Osteoblast (primary cell): Measurements from ENCODE around the gene FGF12. TPM values are rescaled to one million over a fixed set of nuclear protein-coding genes. Genes with fewer than 3 reads are reported as not detected.

Experiments
- DNase-seq: peaks from one replicate; pipeline ENCODE4 v3.0.0; 2011; ENCODE audit warnings: low spot score, mixed read lengths; ENCODE audit not compliant: insufficient read length; ENCODE audit errors: missing footprints
- H2AFZ ChIP-seq: 2 replicates; pipeline ENCODE4 v1.6.0; 2011; ENCODE audit warnings: mild to moderate bottlenecking, low read length
- H3K27ac ChIP-seq: 2 replicates; pipeline ENCODE4 v1.5.1; 2011; ENCODE audit warnings: mild to moderate bottlenecking, low read depth, low read length, moderate library complexity
- H3K27me3 ChIP-seq: 2 replicates; pipeline ENCODE4 v1.6.0; 2012; ENCODE audit warnings: mild to moderate bottlenecking, control low read depth, inconsistent platforms, low read length, moderate library complexity; ENCODE audit not compliant: insufficient read depth
- H3K36me3 ChIP-seq: 2 replicates; pipeline ENCODE4 v1.5.1; 2011; ENCODE audit warnings: mild to moderate bottlenecking, low read length, control low read depth, moderate library complexity; ENCODE audit not compliant: insufficient read depth
- H3K4me1 ChIP-seq: 2 replicates; pipeline ENCODE4 v1.5.1; 2011; ENCODE audit warnings: mild to moderate bottlenecking, low read length, control low read depth, moderate library complexity; ENCODE audit not compliant: insufficient read depth
- H3K4me2 ChIP-seq: 2 replicates; pipeline ENCODE4 v1.6.0; 2011; ENCODE audit warnings: mild to moderate bottlenecking, low read length; ENCODE audit not compliant: insufficient read depth
- H3K4me3 ChIP-seq: fragments of 200-600 bp; sonication (generic); 3 replicates; pipeline ENCODE4 v1.5.1; 2012; ENCODE audit warnings: mild to moderate bottlenecking, low read length, inconsistent platforms; ENCODE audit not compliant: insufficient read depth
- H3K79me2 ChIP-seq: 2 replicates; pipeline ENCODE4 v1.6.0; 2012; ENCODE audit warnings: mild to moderate bottlenecking, low read length, control low read depth, inconsistent platforms; ENCODE audit not compliant: insufficient read depth
- H3K9me3 ChIP-seq: 2 replicates; pipeline ENCODE4 v1.5.1; 2011; ENCODE audit warnings: low read depth, low read length, control low read depth
- H4K20me1 ChIP-seq: 2 replicates; pipeline ENCODE4 v1.6.0; 2012; ENCODE audit warnings: mild to moderate bottlenecking, low read length, control low read depth; ENCODE audit not compliant: insufficient read depth
- CTCF ChIP-seq: IDR thresholded peaks from 2 replicates; pipeline ENCODE4 v1.5.1; 2011; ENCODE audit warnings: mild to moderate bottlenecking, low read depth, low read length, moderate library complexity; ENCODE audit errors: extremely low read depth
- total RNA-seq: library from RNA; depleted of rRNA; stranded (reverse); fragments of >200 nt; gene quantifications from 2 replicates; pipeline ENCODE4 v1.2.3, GENCODE V29; 2012

The FGF12 gene
- total RNA-seq, 1 donor: not detected

- TF ChIP-seq CTCF: peak; percentile 73
- H3K36me3 ChIP-seq: no peaks in the 10 kb centered on the region
- H3K9me3 ChIP-seq: no peaks in the 10 kb centered on the region
- no peaks in the 10 kb centered on the region for H3K79me2 ChIP-seq
- H3K4me2 ChIP-seq: no peak overlapping the region
- no peak overlapping the region for H3K27ac ChIP-seq
- H4K20me1 ChIP-seq: no peaks in the 10 kb centered on the region
- DNase-seq: peak; percentile 61
- H2AFZ ChIP-seq: no peak overlapping the region
- no peak overlapping the region for H3K4me3 ChIP-seq
- H3K4me1 ChIP-seq: no peaks in the 10 kb centered on the region
- no peaks in the 10 kb centered on the region for H3K27me3 ChIP-seq
Observed at GRCh38 chr3:192130534-192131132, 596.7 kb downstream of the FGF12 start.

- H3K9me3 ChIP-seq: no peaks in the 10 kb centered on the region
- no peaks in the 10 kb centered on the region for H4K20me1 ChIP-seq
- TF ChIP-seq CTCF: no peak
- no peak overlapping the region for H2AFZ ChIP-seq
- H3K4me3 ChIP-seq: no peak overlapping the region
- H3K27me3 ChIP-seq: no peaks in the 10 kb centered on the region
- no peaks in the 10 kb centered on the region for H3K36me3 ChIP-seq
- no peak overlapping the region for H3K27ac ChIP-seq
- no peak for DNase-seq
- H3K4me2 ChIP-seq: no peak overlapping the region
- H3K4me1 ChIP-seq: no peaks in the 10 kb centered on the region
- H3K79me2 ChIP-seq: no peaks in the 10 kb centered on the region
Observed at GRCh38 chr3:192129586-192129985, 597.8 kb downstream of the FGF12 start.

GRCh38 chr3:192128922-192129321 is 598.4 kb downstream of the FGF12 start:
- Histone ChIP-seq H2AFZ (no peak overlapping the region), H3K27me3 (no peaks in the 10 kb centered on the region), H3K9me3 (no peaks in the 10 kb centered on the region), H3K79me2 (no peaks in the 10 kb centered on the region), H3K4me3 (no peak overlapping the region), H3K27ac (no peak overlapping the region), H4K20me1 (no peaks in the 10 kb centered on the region), H3K36me3 (no peaks in the 10 kb centered on the region), H3K4me1 (no peaks in the 10 kb centered on the region), H3K4me2 (no peak overlapping the region)
- no peak for TF ChIP-seq CTCF
- DNase-seq: no peak

GRCh38 chr3:192128060-192128459 is 599.3 kb downstream of the FGF12 start:
- no peak for DNase-seq
- no peaks in the 10 kb centered on the region for H4K20me1 ChIP-seq
- no peak overlapping the region for H3K27ac ChIP-seq
- H3K4me2 ChIP-seq: no peak overlapping the region
- no peaks in the 10 kb centered on the region for H3K79me2 ChIP-seq
- H3K4me1 ChIP-seq: no peaks in the 10 kb centered on the region
- H3K4me3 ChIP-seq: no peak overlapping the region
- no peaks in the 10 kb centered on the region for H3K36me3 ChIP-seq
- TF ChIP-seq CTCF: no peak
- H2AFZ ChIP-seq: no peak overlapping the region
- H3K27me3 ChIP-seq: no peaks in the 10 kb centered on the region
- H3K9me3 ChIP-seq: no peaks in the 10 kb centered on the region
